DND-41 (cell line): Measurements from ENCODE around the gene PCNX2.

Experiments
- EZH2 ChIP-seq: IDR thresholded peaks from 3 replicates; pipeline ENCODE4 v1.6.1; 2012; ENCODE audit warnings: borderline replicate concordance, low read depth, mild to moderate bottlenecking, moderate library complexity, low read length, inconsistent platforms; ENCODE audit not compliant: severe bottlenecking
- TF ChIP-seq, protein P1 (sequence below): IDR thresholded peaks from 2 replicates; pipeline ENCODE4 v1.5.1; 2012; ENCODE audit warnings: borderline replicate concordance, low read length, moderate library complexity, mild to moderate bottlenecking; ENCODE audit not compliant: poor library complexity, severe bottlenecking; ENCODE audit errors: extremely low read depth

- TF ChIP-seq, protein P1, sequence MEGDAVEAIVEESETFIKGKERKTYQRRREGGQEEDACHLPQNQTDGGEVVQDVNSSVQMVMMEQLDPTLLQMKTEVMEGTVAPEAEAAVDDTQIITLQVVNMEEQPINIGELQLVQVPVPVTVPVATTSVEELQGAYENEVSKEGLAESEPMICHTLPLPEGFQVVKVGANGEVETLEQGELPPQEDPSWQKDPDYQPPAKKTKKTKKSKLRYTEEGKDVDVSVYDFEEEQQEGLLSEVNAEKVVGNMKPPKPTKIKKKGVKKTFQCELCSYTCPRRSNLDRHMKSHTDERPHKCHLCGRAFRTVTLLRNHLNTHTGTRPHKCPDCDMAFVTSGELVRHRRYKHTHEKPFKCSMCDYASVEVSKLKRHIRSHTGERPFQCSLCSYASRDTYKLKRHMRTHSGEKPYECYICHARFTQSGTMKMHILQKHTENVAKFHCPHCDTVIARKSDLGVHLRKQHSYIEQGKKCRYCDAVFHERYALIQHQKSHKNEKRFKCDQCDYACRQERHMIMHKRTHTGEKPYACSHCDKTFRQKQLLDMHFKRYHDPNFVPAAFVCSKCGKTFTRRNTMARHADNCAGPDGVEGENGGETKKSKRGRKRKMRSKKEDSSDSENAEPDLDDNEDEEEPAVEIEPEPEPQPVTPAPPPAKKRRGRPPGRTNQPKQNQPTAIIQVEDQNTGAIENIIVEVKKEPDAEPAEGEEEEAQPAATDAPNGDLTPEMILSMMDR: no peak
- TF ChIP-seq EZH2: no peak
These were observed 67.5 kb downstream of the PCNX2 start for GRCh38 chr1:233227930-233228465.
